WTC11 (cell line): Measurements from ENCODE around the gene ATP11A.

Experiments used
- E2F1 ChIP-seq: sonication (generic); formaldehyde crosslinking; IDR thresholded peaks from 2 replicates; pipeline ENCODE4 v1.8.0; 2022; ENCODE audit warnings: mild to moderate bottlenecking, missing genetic modification reagents
- NR3C1 ChIP-seq: sonication (generic); formaldehyde crosslinking; conservative IDR thresholded peaks from 2 replicates; pipeline ENCODE4 v1.8.1; 2023; ENCODE audit warnings: low read depth, mild to moderate bottlenecking, missing genetic modification reagents
- ZBTB43 ChIP-seq: sonication (generic); formaldehyde crosslinking; IDR thresholded peaks from 2 replicates; pipeline ENCODE4 v1.8.1; 2023; ENCODE audit warnings: mild to moderate bottlenecking, missing genetic modification reagents
- ZNF138 ChIP-seq: sonication (generic); formaldehyde crosslinking; conservative IDR thresholded peaks from 2 replicates; pipeline ENCODE4 v1.8.1; 2022; ENCODE audit warnings: mild to moderate bottlenecking, moderate library complexity, missing genetic modification reagents
- TF ChIP-seq, protein P1 (sequence below): fragments of 200-600 bp; IDR thresholded peaks from 2 replicates; pipeline ENCODE4 v1.8.0; 2022; ENCODE audit warnings: antibody characterized with exemption
- TF ChIP-seq, protein P2 (sequence below): sonication (generic); formaldehyde crosslinking; IDR thresholded peaks from 2 replicates; pipeline ENCODE4 v1.8.0; 2023; ENCODE audit warnings: missing genetic modification reagents, mild to moderate bottlenecking, borderline replicate concordance
- TF ChIP-seq, protein P3 (sequence below): sonication (generic); formaldehyde crosslinking; IDR thresholded peaks from 2 replicates; pipeline ENCODE4 v1.8.0; 2023; ENCODE audit warnings: mild to moderate bottlenecking, missing genetic modification reagents
- TF ChIP-seq, protein P4 (sequence below): sonication (generic); formaldehyde crosslinking; IDR thresholded peaks from 2 replicates; pipeline ENCODE4 v1.8.1; 2023; ENCODE audit warnings: mild to moderate bottlenecking, missing genetic modification reagents, borderline replicate concordance

DNA sequence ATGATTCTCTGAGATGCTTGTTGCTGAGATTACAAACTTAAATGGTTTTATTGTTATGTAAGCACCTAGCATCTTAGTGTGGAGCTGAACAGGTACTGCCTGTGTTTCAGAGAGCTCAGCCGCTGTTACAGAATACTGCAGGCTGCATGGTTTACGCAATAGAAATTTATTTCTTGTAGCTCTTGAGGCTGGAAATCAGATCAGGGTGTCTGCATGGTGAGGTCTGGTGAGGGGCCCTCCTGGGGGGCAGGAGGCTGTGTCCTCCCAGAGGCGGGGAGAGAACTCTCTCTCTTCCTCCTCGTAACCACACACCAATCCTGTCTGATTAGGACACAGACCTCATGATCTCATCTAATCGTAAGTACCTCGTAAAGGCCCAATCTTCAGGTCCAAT, 13.1 kb downstream of the ATP11A start:
- TF ChIP-seq, protein P1, sequence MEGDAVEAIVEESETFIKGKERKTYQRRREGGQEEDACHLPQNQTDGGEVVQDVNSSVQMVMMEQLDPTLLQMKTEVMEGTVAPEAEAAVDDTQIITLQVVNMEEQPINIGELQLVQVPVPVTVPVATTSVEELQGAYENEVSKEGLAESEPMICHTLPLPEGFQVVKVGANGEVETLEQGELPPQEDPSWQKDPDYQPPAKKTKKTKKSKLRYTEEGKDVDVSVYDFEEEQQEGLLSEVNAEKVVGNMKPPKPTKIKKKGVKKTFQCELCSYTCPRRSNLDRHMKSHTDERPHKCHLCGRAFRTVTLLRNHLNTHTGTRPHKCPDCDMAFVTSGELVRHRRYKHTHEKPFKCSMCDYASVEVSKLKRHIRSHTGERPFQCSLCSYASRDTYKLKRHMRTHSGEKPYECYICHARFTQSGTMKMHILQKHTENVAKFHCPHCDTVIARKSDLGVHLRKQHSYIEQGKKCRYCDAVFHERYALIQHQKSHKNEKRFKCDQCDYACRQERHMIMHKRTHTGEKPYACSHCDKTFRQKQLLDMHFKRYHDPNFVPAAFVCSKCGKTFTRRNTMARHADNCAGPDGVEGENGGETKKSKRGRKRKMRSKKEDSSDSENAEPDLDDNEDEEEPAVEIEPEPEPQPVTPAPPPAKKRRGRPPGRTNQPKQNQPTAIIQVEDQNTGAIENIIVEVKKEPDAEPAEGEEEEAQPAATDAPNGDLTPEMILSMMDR, result no peak
- no peak for TF ChIP-seq ZNF138 (CRISPR knock-in tag)
- TF ChIP-seq NR3C1 (CRISPR knock-in tag), result no peak
- TF ChIP-seq, protein P2, sequence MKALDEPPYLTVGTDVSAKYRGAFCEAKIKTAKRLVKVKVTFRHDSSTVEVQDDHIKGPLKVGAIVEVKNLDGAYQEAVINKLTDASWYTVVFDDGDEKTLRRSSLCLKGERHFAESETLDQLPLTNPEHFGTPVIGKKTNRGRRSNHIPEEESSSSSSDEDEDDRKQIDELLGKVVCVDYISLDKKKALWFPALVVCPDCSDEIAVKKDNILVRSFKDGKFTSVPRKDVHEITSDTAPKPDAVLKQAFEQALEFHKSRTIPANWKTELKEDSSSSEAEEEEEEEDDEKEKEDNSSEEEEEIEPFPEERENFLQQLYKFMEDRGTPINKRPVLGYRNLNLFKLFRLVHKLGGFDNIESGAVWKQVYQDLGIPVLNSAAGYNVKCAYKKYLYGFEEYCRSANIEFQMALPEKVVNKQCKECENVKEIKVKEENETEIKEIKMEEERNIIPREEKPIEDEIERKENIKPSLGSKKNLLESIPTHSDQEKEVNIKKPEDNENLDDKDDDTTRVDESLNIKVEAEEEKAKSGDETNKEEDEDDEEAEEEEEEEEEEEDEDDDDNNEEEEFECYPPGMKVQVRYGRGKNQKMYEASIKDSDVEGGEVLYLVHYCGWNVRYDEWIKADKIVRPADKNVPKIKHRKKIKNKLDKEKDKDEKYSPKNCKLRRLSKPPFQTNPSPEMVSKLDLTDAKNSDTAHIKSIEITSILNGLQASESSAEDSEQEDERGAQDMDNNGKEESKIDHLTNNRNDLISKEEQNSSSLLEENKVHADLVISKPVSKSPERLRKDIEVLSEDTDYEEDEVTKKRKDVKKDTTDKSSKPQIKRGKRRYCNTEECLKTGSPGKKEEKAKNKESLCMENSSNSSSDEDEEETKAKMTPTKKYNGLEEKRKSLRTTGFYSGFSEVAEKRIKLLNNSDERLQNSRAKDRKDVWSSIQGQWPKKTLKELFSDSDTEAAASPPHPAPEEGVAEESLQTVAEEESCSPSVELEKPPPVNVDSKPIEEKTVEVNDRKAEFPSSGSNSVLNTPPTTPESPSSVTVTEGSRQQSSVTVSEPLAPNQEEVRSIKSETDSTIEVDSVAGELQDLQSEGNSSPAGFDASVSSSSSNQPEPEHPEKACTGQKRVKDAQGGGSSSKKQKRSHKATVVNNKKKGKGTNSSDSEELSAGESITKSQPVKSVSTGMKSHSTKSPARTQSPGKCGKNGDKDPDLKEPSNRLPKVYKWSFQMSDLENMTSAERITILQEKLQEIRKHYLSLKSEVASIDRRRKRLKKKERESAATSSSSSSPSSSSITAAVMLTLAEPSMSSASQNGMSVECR (CRISPR knock-in tag), result no peak
- TF ChIP-seq, protein P3, sequence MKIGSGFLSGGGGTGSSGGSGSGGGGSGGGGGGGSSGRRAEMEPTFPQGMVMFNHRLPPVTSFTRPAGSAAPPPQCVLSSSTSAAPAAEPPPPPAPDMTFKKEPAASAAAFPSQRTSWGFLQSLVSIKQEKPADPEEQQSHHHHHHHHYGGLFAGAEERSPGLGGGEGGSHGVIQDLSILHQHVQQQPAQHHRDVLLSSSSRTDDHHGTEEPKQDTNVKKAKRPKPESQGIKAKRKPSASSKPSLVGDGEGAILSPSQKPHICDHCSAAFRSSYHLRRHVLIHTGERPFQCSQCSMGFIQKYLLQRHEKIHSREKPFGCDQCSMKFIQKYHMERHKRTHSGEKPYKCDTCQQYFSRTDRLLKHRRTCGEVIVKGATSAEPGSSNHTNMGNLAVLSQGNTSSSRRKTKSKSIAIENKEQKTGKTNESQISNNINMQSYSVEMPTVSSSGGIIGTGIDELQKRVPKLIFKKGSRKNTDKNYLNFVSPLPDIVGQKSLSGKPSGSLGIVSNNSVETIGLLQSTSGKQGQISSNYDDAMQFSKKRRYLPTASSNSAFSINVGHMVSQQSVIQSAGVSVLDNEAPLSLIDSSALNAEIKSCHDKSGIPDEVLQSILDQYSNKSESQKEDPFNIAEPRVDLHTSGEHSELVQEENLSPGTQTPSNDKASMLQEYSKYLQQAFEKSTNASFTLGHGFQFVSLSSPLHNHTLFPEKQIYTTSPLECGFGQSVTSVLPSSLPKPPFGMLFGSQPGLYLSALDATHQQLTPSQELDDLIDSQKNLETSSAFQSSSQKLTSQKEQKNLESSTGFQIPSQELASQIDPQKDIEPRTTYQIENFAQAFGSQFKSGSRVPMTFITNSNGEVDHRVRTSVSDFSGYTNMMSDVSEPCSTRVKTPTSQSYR (CRISPR knock-in tag), result no peak
- TF ChIP-seq ZBTB43, result no peak
- TF ChIP-seq E2F1 (CRISPR knock-in tag), result no peak
- TF ChIP-seq, protein P4, sequence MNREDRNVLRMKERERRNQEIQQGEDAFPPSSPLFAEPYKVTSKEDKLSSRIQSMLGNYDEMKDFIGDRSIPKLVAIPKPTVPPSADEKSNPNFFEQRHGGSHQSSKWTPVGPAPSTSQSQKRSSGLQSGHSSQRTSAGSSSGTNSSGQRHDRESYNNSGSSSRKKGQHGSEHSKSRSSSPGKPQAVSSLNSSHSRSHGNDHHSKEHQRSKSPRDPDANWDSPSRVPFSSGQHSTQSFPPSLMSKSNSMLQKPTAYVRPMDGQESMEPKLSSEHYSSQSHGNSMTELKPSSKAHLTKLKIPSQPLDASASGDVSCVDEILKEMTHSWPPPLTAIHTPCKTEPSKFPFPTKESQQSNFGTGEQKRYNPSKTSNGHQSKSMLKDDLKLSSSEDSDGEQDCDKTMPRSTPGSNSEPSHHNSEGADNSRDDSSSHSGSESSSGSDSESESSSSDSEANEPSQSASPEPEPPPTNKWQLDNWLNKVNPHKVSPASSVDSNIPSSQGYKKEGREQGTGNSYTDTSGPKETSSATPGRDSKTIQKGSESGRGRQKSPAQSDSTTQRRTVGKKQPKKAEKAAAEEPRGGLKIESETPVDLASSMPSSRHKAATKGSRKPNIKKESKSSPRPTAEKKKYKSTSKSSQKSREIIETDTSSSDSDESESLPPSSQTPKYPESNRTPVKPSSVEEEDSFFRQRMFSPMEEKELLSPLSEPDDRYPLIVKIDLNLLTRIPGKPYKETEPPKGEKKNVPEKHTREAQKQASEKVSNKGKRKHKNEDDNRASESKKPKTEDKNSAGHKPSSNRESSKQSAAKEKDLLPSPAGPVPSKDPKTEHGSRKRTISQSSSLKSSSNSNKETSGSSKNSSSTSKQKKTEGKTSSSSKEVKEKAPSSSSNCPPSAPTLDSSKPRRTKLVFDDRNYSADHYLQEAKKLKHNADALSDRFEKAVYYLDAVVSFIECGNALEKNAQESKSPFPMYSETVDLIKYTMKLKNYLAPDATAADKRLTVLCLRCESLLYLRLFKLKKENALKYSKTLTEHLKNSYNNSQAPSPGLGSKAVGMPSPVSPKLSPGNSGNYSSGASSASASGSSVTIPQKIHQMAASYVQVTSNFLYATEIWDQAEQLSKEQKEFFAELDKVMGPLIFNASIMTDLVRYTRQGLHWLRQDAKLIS (CRISPR knock-in tag), result no peak
